Embryonic facial prominence (tissue), 1 donor: ENCODE measurements around the gene SLX1B.
"Not testable (repeated sequence)": the region's sequence is repeated elsewhere in the genome, so short reads cannot be mapped to it uniquely, and the experiment has no call there.

Source experiments
- DNase-seq: peaks from one replicate; pipeline ENCODE4 v3.0.0-alpha.2; 2016; ENCODE audit errors: extremely low spot score

The SLX1B gene

GRCh38 chr16:29454269-29454668 lies at the start of gene SLX1B, which contains the start of gene BOLA2:
TSS of gene SLX1B (plus strand) at chr16:29454533.
TSS of gene BOLA2 (minus strand) at chr16:29454351. CDS start at chr16:29454253, 98 bp downstream.
- not testable (repeated sequence) for DNase-seq

- not testable (repeated sequence) for DNase-seq
Measured at GRCh38 chr16:29405249-29405648, 49.1 kb upstream of the SLX1B start.

- not testable (repeated sequence) for DNase-seq
Measured at GRCh38 chr16:29423587-29423986, 30.7 kb upstream of the SLX1B start.

DNA sequence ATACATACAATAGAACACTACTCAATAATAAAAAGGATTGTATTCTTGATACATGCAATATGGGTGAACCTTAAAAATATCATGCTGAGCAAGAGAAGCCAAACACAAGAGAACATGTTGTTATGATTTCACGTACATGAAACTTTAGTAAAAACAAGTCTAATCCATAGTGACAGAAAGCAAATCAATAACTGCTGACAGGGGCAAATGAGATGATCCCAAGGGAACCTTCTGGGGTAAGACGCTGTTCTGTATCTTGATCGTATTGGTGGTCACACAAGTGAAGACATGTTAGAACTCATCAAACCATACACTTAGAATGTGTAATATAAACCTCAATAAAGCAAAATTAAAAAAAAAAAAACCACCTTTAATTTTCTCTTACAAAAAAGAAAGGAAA lies 28.9 kb upstream of the SLX1B start:
- not testable (repeated sequence) for DNase-seq

- not testable (repeated sequence) for DNase-seq
Measured at GRCh38 chr16:29453754-29454153, 579 bp upstream of the SLX1B start.

- not testable (repeated sequence) for DNase-seq
Measured at GRCh38 chr16:29454828-29455227, 495 bp downstream of the SLX1B start.

DNA sequence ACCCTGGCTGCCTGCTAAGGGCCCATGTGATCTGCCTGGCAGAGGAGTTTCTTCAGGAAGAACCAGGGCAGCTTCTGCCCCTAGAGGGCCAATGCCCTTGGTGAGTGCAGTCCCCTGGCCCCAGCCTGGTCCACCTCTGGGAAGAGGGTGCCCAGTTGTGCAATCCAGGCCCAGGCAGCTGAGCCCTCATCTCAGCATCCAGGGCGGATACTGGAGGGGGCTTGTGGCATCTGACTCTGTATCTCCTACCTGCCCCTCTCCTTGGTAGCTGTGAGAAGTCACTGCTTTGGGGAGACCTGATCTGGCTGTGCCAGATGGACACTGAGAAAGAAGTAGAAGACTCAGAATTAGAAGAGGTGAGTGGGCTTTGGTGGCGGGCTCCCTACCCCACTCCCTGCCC lies 3.3 kb downstream of the SLX1B start:
- not testable (repeated sequence) for DNase-seq

- not testable (repeated sequence) for DNase-seq
Measured at GRCh38 chr16:29459706-29460646, 5.6 kb downstream of the SLX1B start, which contains the start of gene SULT1A4. TSS of gene SULT1A4 (plus strand) at chr16:29459913. CDS start at chr16:29461386, 1,473 bp downstream.

DNA sequence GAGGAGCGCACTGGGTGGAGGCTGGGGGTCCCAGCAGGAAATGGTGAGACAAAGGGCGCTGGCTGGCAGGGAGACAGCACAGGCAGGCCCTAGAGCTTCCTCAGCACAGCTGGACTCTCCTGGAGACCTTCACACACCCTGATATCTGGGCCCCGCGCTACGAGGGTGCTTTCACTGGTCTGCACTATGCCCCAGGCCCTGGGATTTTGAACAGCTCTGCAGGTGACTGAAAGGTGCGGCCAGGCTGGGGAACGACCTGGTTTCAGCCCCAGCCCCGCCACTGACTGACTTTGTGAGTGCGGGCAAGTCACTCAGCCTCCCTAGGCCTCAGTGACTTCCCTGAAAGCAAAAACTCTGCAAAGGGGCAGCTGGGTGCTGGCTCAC lies 6.3 kb downstream of the SLX1B start:
- DNase-seq = not testable (repeated sequence)

- not testable (repeated sequence) for DNase-seq
Measured at GRCh38 chr16:29465985-29466824, 11.9 kb downstream of the SLX1B start.

DNA sequence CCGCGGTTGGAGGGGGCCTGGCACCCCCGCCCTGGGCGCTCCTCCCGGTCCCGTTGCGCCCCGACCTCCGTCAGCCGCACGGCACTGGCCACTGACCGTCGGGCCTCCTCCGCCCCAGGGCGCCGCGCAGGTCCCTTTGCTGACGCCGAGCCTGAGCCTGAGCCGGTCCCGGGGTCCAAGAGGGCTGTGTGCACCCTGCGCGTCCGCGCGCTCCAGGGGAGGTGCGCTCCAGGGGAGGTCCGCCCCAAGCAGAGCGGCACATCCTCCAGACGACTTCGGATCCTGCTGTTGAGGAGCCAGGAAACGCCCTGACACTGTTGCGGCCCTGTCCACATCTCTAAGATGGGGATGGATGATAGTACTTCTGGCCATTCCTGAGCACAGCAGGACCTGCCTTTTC lies 12.6 kb downstream of the SLX1B start:
- DNase-seq = not testable (repeated sequence)

DNA sequence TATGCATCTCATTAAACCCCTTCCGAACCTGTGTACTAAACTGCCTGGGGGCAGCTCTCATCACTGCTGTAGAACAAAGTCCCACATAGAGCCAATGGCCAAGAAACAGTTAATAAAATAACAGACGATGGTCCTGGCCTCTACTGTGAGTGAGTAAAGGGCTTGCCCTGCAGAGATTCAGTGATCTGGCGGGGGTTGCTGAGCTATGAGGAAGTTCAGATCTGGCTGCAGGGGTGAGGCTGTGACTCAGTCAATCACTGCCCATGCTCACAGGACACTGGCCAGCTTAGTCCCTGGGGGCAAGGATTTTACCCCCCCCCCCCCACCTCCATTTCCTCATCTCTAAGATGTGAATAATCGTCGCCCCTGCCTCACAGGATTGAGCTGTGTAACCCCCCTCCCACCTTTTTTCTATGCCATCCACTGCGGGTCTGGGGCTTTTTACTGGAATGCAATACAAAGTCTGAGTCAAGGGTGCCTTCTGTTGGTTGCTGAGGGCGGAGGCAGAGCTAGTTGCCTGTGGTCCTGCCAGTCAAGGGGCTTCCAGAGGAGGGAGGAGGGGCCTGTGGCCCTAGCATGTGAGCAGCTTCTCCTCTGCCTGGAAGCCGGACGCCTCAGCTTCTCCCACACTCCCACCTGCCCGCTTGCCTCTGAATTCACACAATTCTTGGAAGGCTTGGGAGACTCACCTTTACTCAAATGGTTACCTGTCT lies 13.5 kb downstream of the SLX1B start:
- DNase-seq = not testable (repeated sequence)

DNA sequence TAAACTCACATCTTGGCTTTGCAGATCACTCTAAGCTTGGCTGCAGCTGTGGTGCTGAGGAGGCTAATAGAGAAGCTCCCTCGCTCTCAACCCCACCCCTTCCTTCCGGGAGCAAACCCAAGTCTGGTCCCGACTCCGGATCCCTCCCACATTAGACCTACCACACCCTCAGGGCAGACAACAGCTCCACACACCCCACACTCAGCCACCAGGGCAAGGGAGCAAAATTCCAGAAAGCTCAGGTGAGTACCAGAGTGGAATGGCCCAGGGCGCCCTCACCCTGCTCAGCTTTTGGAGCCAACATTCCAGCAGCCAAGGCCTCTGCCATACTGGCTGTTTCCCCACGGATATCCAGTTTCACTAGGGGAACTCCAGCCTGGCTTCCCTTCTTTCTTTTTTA lies 15.3 kb downstream of the SLX1B start:
- not testable (repeated sequence) for DNase-seq

DNA sequence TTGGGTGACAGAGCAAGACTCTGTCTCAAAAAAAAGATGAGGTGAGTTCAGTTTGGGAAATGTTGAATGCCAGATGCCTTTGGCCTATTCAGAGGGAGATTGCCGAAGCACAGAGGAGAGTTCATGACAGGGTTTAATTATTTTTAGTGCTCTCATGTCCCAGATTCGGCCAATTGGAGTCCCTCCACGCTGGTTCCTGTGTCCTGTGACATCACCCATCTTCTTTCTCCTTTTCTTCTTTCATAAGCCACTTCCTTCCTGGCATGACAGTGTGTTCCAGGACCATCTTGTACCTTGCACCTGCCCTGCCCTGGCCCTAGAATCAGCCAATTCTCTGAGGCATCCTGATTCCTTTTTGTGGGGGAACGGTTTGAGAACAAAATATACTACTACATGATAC lies 17.7 kb downstream of the SLX1B start:
- DNase-seq = not testable (repeated sequence)

GRCh38 chr16:29482276-29482675 lies 27.9 kb downstream of the SLX1B start:
- not testable (repeated sequence) for DNase-seq

DNA sequence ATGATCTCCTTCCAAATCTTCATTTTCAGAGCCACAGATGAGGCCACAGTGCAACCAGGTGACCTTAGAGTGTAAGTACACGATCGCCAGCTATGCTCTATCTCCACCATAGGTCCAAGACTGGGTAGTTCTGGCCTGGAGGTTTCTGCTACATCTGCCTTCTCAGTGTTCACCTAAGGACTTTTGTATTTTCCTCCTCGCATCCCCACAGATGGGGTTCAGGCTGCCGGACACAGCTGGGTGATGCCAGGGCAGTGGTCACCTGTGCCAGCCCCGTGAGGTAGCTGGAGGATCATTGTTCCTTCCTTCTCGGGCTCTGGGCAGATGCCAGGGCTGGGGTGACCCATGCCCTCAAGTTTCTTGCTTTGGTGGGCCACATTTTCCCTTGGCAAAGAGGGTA lies 52.0 kb downstream of the SLX1B start, which contains the start of gene NPIPB12:
NPIPB12 (minus strand) TSS at position 101 of the 400 bp plus-strand sequence.
- DNase-seq = not testable (repeated sequence)
